ENCODE results near the gene PLD3.
"Not testable (repeated sequence)": the region's sequence is repeated elsewhere in the genome, so short reads cannot be mapped to it uniquely, and the experiment has no call there.

The PLD3 gene

DNA sequence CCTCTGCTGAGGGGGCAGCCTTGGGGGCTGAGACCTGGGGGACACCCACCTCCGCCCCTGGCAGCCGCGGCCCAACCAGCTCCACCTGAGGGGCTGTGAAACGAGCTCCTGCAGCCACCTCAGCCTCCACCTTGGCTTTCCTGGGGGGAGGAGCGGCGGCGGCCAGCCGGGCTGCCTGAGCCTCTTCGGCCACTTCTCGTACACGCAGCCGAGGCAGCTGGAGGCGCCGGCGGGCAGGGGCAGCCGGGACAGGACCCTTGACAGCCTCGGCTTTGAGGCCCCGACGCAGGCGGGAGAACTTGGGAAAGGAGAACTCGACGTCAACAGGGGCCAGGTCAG, 49.0 kb downstream of the PLD3 start:
- TF ChIP-seq, protein P1, sequence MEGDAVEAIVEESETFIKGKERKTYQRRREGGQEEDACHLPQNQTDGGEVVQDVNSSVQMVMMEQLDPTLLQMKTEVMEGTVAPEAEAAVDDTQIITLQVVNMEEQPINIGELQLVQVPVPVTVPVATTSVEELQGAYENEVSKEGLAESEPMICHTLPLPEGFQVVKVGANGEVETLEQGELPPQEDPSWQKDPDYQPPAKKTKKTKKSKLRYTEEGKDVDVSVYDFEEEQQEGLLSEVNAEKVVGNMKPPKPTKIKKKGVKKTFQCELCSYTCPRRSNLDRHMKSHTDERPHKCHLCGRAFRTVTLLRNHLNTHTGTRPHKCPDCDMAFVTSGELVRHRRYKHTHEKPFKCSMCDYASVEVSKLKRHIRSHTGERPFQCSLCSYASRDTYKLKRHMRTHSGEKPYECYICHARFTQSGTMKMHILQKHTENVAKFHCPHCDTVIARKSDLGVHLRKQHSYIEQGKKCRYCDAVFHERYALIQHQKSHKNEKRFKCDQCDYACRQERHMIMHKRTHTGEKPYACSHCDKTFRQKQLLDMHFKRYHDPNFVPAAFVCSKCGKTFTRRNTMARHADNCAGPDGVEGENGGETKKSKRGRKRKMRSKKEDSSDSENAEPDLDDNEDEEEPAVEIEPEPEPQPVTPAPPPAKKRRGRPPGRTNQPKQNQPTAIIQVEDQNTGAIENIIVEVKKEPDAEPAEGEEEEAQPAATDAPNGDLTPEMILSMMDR (IDR thresholded peaks at IDR 0.05): no peak
- Histone ChIP-seq H3K27me3 (no peaks in the 10 kb centered on the region), H3K36me3 (peaks cover 0 to 16% (median 4%) of the 10 kb centered on the region in 3 donors), H3K9me3 (no peaks in the 10 kb centered on the region), H3K4me1 (peaks cover 0 to 2% (median 0%) of the 10 kb centered on the region in 4 donors), H3K27ac (no peak overlapping the region), H3K4me3 (no peak overlapping the region)
- intact Hi-C loops (cut with DNase I; ENCODE audit: low total_unique reads): no loop called here
- DNase-seq: no peak

GRCh38 chr19:40398417-40399131, 50.1 kb downstream of the PLD3 start:
- no peaks in the 10 kb centered on the region for H3K9me3 ChIP-seq
- TF ChIP-seq, protein P1 (IDR thresholded peaks at IDR 0.05): no peak
- no peak for DNase-seq
- no peaks in the 10 kb centered on the region for H3K27me3 ChIP-seq
- H3K36me3 ChIP-seq: peaks cover 0 to 16% (median 4%) of the 10 kb centered on the region in 3 donors
- intact Hi-C loops (cut with DNase I; ENCODE audit: low total_unique reads): no loop called here
- H3K4me3 ChIP-seq: no peak overlapping the region
- no peak overlapping the region for H3K27ac ChIP-seq
- H3K4me1 ChIP-seq: peaks cover 0 to 12% (median 4%) of the 10 kb centered on the region in 4 donors

DNA sequence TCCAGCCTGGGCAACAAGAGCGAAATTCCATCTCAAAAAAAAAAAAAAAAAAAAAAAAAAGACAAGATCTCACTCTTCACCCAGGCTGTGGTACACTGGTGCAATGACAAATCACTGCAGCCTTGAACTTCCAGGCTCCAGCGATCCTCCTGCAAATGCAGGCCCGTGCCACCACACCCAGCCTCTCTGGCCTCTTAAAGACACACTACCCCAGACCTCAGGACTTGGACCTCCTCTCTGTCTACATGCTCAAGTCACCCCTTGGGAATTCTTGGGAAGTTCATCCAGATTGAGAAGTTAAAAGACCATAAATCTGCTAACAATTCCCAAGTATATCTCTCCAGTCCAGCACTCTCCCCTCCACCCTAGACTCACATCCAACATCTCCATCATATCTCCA, 52.1 kb downstream of the PLD3 start:
- H3K27ac ChIP-seq: no peak overlapping the region
- intact Hi-C loops (cut with DNase I; ENCODE audit: low total_unique reads): no loop called here
- H3K4me1 ChIP-seq: peaks cover 0 to 17% (median 6%) of the 10 kb centered on the region in 4 donors
- TF ChIP-seq, protein P1 (IDR thresholded peaks at IDR 0.05): no peak
- no peaks in the 10 kb centered on the region for H3K27me3 ChIP-seq
- DNase-seq: no peak
- no peak overlapping the region for H3K4me3 ChIP-seq
- peaks cover 0 to 16% (median 4%) of the 10 kb centered on the region in 3 donors for H3K36me3 ChIP-seq
- no peaks in the 10 kb centered on the region for H3K9me3 ChIP-seq

DNA sequence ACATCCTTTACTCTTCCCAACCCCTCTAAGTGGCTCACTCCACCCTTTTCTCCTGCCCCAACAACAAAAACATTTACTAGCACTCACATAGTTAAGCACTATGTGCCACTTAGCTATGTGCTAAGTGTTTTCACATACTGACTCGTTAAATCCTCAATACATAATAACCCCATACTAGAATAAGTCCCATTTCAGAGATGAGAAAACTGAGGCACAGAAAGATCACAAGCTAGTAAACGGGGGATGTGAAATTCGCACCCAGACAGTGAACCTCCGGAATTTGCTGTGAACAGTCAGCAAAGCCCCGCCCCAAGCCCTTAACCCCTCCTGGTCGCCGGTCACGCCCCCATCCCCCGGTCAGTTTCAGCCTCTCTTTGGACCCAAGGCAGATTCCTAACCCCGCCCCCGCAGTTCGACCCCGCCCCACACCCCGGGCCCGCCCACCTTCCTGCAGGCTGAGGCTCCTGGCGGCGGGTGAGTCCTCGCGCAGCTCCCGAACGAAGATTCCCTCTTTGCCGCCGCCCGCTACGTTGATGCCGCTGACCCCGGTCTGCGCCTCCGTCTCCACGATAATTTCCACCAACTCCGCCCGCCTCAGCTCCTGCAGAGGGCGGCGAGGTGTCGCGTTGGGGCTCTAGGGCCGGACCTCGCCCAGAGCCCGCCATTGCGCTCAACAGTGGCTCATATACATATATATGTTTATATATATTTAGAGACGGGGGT, 54.9 kb downstream of the PLD3 start:
- TF ChIP-seq, protein P1 (IDR thresholded peaks at IDR 0.05): no peak
- H3K4me1 ChIP-seq: peaks cover 0 to 17% (median 6%) of the 10 kb centered on the region in 4 donors
- H3K27me3 ChIP-seq: no peaks in the 10 kb centered on the region
- intact Hi-C loops (cut with DNase I; ENCODE audit: low total_unique reads): no loop called here
- peak; percentile 91 to 92 for DNase-seq
- H3K9me3 ChIP-seq: no peaks in the 10 kb centered on the region
- no peaks in the 10 kb centered on the region for H3K36me3 ChIP-seq
- H3K4me3 ChIP-seq: peak overlapping the region; percentile 63 to 77
- peak overlapping the region; percentile 77 to 82 for H3K27ac ChIP-seq

GRCh38 chr19:40407714-40408597, 59.5 kb downstream of the PLD3 start:
- Histone ChIP-seq H3K9me3 (no peaks in the 10 kb centered on the region), H3K27me3 (no peaks in the 10 kb centered on the region), H3K27ac (no peak overlapping the region), H3K4me1 (peaks cover 0 to 28% (median 14%) of the 10 kb centered on the region in 4 donors), H3K36me3 (no peaks in the 10 kb centered on the region), H3K4me3 (no peak overlapping the region)
- TF ChIP-seq, protein P1 (IDR thresholded peaks at IDR 0.05): no peak
- no peak for DNase-seq
- intact Hi-C loops (cut with DNase I; ENCODE audit: low total_unique reads): no loop called here

- H3K27me3 ChIP-seq; H3K36me3 ChIP-seq; intact Hi-C loops (cut with DNase I; ENCODE audit: low total_unique reads); H3K9me3 ChIP-seq; H3K4me3 ChIP-seq; H3K27ac ChIP-seq; DNase-seq: not testable (repeated sequence)
- peaks cover 0 to 23% (median 11%) of the 10 kb centered on the region in 4 donors for H3K4me1 ChIP-seq
These were observed 60.1 kb downstream of the PLD3 start for GRCh38 chr19:40408598-40408925.

Data from tibial artery (tissue), 4 donors.